ENCODE results near the gene MTMR4. TPM values are rescaled to one million over a fixed set of nuclear protein-coding genes. Genes with fewer than 3 reads are reported as not detected.

MTMR4 gene
- total and polyA plus RNA-seq, 9 donors, result 14.5 to 60.1 (median 27.7) TPM

DNA sequence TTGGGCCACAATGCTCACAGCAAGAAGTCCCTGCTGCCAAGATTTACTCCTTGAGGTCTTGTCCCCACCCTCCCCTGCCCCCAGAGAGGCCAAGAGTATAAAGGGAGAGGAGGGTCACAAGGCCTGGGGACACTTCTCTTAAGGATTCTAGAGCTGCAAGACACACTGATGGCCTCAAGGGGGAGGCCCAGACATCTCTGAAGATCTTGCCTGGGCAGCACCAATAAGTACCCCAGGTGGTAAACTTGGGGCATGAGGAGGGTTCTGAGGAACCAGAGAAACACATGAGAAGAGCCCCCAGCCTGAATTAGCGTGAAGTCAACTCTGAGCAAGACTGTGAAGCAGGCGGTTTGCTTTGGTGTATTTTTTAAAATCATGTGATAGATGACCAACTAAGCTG is 26.8 kb upstream of the MTMR4 start:
- TF ChIP-seq EP300 (IDR thresholded peaks at IDR 0.05) (no peak), POLR2A (IDR thresholded peaks at IDR 0.05) (no peak), CTCF (IDR thresholded peaks at IDR 0.05) (no peak)
- Histone ChIP-seq H3K4me1 (ENCODE audit: insufficient read depth) (peaks cover 3% of the 10 kb centered on the region), H3K27me3 (no peaks in the 10 kb centered on the region), H3K36me3 (no peaks in the 10 kb centered on the region), H3K27ac (no peak overlapping the region), H3K9me3 (no peaks in the 10 kb centered on the region), H3K4me3 (no peak overlapping the region)
- DNase-seq, result no peak
- intact Hi-C loops (cut with DNase I), result no loop called here
- WGBS, 3 donors, result 79 to 88% (median 82%) methylated on average over 2 of the region's 2 CpGs

DNA sequence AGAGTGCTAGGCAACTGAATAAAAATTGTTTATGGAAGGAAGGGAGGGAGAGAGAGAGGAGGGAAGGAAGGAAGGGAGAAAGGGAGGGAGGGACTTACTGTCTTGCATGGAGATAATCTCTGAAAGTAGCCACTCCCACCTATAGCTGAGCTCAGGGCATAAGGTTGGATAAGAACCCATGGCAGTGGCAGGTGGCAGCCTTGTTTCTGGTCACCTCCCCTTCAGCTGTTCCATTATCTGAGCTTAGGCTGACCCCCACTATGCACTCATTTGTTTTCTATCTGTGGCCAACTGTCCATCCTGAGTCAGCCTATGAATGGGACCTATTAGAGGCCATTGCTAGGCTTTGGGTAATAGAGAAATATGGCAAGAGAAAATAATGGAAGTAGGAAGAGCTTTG is 25.3 kb upstream of the MTMR4 start:
- TF ChIP-seq POLR2A (IDR thresholded peaks at IDR 0.05) (no peak), EP300 (IDR thresholded peaks at IDR 0.05) (no peak), CTCF (IDR thresholded peaks at IDR 0.05) (no peak)
- Histone ChIP-seq H3K9me3 (no peaks in the 10 kb centered on the region), H3K4me1 (ENCODE audit: insufficient read depth) (peaks cover 3% of the 10 kb centered on the region), H3K4me3 (no peak overlapping the region), H3K36me3 (no peaks in the 10 kb centered on the region), H3K27ac (no peak overlapping the region), H3K27me3 (no peaks in the 10 kb centered on the region)
- intact Hi-C loops (cut with DNase I), result no loop called here
- DNase-seq, result no peak

- intact Hi-C loops (cut with DNase I), result no loop called here
- 14 to 22% (median 16%) methylated on average over 6 of the region's 6 CpGs for WGBS, 3 donors
- Histone ChIP-seq H3K27ac (no peak overlapping the region), H3K4me1 (ENCODE audit: insufficient read depth) (peaks cover 3% of the 10 kb centered on the region), H3K4me3 (no peak overlapping the region), H3K27me3 (no peaks in the 10 kb centered on the region), H3K9me3 (no peaks in the 10 kb centered on the region), H3K36me3 (no peaks in the 10 kb centered on the region)
- DNase-seq, result no peak
- TF ChIP-seq CTCF (IDR thresholded peaks at IDR 0.05) (no peak), POLR2A (IDR thresholded peaks at IDR 0.05) (no peak)
Measured at GRCh38 chr17:58538811-58539409, 24.5 kb upstream of the MTMR4 start.

GRCh38 chr17:58537266-58537665 is 22.8 kb upstream of the MTMR4 start:
- peaks cover 3% of the 10 kb centered on the region for H3K4me1 ChIP-seq (ENCODE audit: insufficient read depth)
- no peak overlapping the region for H3K27ac ChIP-seq
- TF ChIP-seq EP300 (IDR thresholded peaks at IDR 0.05), result no peak
- TF ChIP-seq POLR2A (IDR thresholded peaks at IDR 0.05), result no peak
- no peak for TF ChIP-seq CTCF (IDR thresholded peaks at IDR 0.05)
- intact Hi-C loops (cut with DNase I), result no loop called here
- 67 to 80% (median 69%) methylated on average over 4 of the region's 4 CpGs for WGBS, 3 donors
- DNase-seq, result no peak
- H3K36me3 ChIP-seq, result no peaks in the 10 kb centered on the region
- H3K9me3 ChIP-seq, result no peaks in the 10 kb centered on the region
- no peaks in the 10 kb centered on the region for H3K27me3 ChIP-seq
- no peak overlapping the region for H3K4me3 ChIP-seq
